ENCODE results near the gene KCNJ4. TPM values are rescaled to one million over a fixed set of nuclear protein-coding genes. Genes with fewer than 3 reads are reported as not detected.

Gene KCNJ4
- total RNA-seq, 4 donors from 2014 or later = not detected

- Histone ChIP-seq H3K4me3 (no peak overlapping the region), H3K4me1 (no peaks in the 10 kb centered on the region), H3K9me3 (no peaks in the 10 kb centered on the region), H3K27ac (no peak overlapping the region), H3K27me3 (no peaks in the 10 kb centered on the region), H3K36me3 (no peaks in the 10 kb centered on the region)
- no peak for DNase-seq
- TF ChIP-seq POLR2A (IDR thresholded peaks at IDR 0.05) = no peak
- no peak for TF ChIP-seq CTCF (IDR thresholded peaks at IDR 0.05)
These were observed 17.6 kb downstream of the KCNJ4 start for GRCh38 chr22:38437416-38437815.

GRCh38 chr22:38436629-38437395, 18.2 kb downstream of the KCNJ4 start:
- no peak for TF ChIP-seq POLR2A (IDR thresholded peaks at IDR 0.05)
- Histone ChIP-seq H3K36me3 (no peaks in the 10 kb centered on the region), H3K4me1 (no peaks in the 10 kb centered on the region), H3K4me3 (no peak overlapping the region), H3K27ac (no peak overlapping the region), H3K9me3 (no peaks in the 10 kb centered on the region), H3K27me3 (no peaks in the 10 kb centered on the region)
- no peak for DNase-seq

- TF ChIP-seq CTCF (IDR thresholded peaks at IDR 0.05) (no peak), POLR2A (IDR thresholded peaks at IDR 0.05) (no peak)
These were observed 19.0 kb downstream of the KCNJ4 start for GRCh38 chr22:38435965-38436364.

GRCh38 chr22:38435010-38435409, 20.0 kb downstream of the KCNJ4 start:
- no peak for DNase-seq
- no peak for TF ChIP-seq CTCF (IDR thresholded peaks at IDR 0.05)
- no peak for TF ChIP-seq POLR2A (IDR thresholded peaks at IDR 0.05)

More at GRCh38 chr22:38435965-38436364, 19.0 kb downstream of the KCNJ4 start:
- Histone ChIP-seq H3K9me3 (no peaks in the 10 kb centered on the region), H3K27ac (no peak overlapping the region), H3K36me3 (no peaks in the 10 kb centered on the region), H3K27me3 (no peaks in the 10 kb centered on the region), H3K4me1 (no peaks in the 10 kb centered on the region), H3K4me3 (no peak overlapping the region)
- no peak for DNase-seq

GRCh38 chr22:38433871-38434270, 21.1 kb downstream of the KCNJ4 start:
- Histone ChIP-seq H3K4me3 (no peak overlapping the region), H3K27ac (no peak overlapping the region), H3K4me1 (peaks cover 0 to 5% (median 0%) of the 10 kb centered on the region in 4 donors), H3K27me3 (no peaks in the 10 kb centered on the region), H3K9me3 (no peaks in the 10 kb centered on the region), H3K36me3 (no peaks in the 10 kb centered on the region)
- no peak for TF ChIP-seq POLR2A (IDR thresholded peaks at IDR 0.05)
- no peak for TF ChIP-seq CTCF (IDR thresholded peaks at IDR 0.05)
- DNase-seq = no peak

More at GRCh38 chr22:38435010-38435409, 20.0 kb downstream of the KCNJ4 start:
- no peak overlapping the region for H3K27ac ChIP-seq
- H3K4me3 ChIP-seq = no peak overlapping the region
- H3K36me3 ChIP-seq = no peaks in the 10 kb centered on the region
- H3K9me3 ChIP-seq = no peaks in the 10 kb centered on the region
- H3K4me1 ChIP-seq = no peaks in the 10 kb centered on the region
- no peaks in the 10 kb centered on the region for H3K27me3 ChIP-seq

GRCh38 chr22:38432264-38432663, 22.7 kb downstream of the KCNJ4 start:
- TF ChIP-seq CTCF (IDR thresholded peaks at IDR 0.05) (no peak), POLR2A (IDR thresholded peaks at IDR 0.05) (no peak)
- H3K27me3 ChIP-seq = no peaks in the 10 kb centered on the region
- H3K27ac ChIP-seq = no peak overlapping the region
- DNase-seq = no peak
- no peak overlapping the region for H3K4me3 ChIP-seq
- peaks cover 0 to 5% (median 0%) of the 10 kb centered on the region in 4 donors for H3K4me1 ChIP-seq
- H3K36me3 ChIP-seq = no peaks in the 10 kb centered on the region
- no peaks in the 10 kb centered on the region for H3K9me3 ChIP-seq

Data from Peyer's patch (tissue), 4 donors.